Stimulated activated CD4-positive, alpha-beta T cell treated with anti-CD3 and anti-CD28 coated beads, Interleukin-12 subunit alpha, Interleukin-12 subunit beta, amount 100 ng/mL, for 4 hours (primary cell): ENCODE measurements around the gene PXDN.

Source experiments
- DNase-seq: peaks from one replicate; pipeline ENCODE4 v3.0.0-alpha.2; 2020

Gene PXDN

DNA sequence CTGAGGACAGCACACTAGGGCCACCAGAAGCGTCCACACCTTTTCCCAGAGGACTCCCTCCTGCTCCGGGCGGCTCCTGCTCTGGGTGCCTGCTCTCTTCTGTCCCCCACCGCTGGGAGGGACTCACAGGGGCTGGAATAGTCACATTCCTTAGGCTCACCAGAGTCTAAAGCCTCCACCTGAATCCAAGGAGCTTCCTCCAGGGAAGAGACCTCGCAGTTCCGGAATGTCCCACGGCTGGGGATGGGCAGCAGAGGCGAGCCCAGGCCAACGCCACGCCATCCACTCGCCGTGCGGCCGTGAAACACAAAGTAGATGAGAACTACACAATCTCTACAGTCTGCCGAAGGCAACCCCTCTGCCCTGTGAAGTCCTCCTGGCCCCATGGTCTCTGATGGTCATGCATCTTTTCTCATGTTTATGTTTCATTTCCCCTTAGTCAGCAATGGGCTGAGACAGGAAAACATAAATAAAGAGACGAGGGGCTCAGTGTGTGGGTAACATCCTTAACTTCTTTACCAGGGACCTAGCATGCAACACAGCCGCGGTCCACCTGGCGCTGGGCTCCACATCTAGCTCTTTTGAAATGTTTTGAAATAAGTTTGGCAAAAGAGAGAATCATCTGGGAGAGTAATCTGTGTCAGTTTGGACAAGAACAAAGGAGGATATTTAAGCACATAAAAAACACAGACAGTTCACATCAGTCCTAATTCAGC, 98.4 kb downstream of the PXDN start:
- DNase-seq = no peak

DNA sequence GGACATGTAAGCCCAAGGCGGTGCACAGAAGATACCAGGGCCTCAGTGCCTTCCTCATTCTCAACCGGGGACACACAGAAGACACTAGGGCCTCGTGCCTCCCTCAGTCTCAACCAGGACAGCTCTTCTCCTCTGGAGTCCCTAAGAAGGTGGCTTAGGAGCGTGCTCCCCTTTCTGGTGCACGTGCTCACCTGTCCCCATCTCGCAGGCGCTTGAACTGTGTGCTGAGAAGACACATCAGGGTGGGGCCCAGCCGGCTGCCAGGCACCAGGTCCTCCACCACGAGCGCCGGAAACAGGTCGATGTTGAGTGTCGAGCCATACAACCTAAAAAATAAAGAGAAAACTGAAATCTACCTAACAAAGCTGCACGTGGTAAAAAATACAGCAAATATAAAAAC, 99.9 kb downstream of the PXDN start:
- DNase-seq = no peak

DNA sequence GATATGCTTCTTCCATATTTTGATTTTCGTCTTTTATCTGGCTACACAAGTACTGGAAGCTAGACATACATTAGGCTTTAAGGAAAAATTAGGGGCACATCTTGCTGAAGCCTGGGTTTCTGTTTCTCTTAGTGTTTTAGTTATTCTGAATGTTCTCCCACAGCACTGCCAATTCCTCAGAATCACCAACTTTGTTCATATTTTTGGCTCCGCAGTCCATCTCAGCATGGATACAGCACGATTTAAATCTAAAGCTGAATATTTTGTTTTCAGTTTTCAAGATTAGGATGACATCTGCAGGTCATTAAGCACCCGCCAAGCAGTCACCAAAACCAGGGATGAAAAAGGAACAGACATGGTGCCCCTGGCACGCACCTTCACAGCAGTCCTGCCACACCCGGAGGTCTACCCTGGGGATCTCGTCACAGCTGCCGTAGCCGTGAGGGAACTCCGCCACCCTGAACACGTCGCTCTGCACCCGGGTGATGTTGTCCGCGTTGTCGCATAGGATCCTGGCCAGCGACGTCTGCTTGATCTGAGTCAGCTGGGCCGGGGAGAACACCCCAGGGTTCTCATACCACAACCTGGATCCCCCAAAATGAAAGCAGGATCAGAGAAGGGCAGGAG, 101.2 kb downstream of the PXDN start:
- DNase-seq = no peak

DNA sequence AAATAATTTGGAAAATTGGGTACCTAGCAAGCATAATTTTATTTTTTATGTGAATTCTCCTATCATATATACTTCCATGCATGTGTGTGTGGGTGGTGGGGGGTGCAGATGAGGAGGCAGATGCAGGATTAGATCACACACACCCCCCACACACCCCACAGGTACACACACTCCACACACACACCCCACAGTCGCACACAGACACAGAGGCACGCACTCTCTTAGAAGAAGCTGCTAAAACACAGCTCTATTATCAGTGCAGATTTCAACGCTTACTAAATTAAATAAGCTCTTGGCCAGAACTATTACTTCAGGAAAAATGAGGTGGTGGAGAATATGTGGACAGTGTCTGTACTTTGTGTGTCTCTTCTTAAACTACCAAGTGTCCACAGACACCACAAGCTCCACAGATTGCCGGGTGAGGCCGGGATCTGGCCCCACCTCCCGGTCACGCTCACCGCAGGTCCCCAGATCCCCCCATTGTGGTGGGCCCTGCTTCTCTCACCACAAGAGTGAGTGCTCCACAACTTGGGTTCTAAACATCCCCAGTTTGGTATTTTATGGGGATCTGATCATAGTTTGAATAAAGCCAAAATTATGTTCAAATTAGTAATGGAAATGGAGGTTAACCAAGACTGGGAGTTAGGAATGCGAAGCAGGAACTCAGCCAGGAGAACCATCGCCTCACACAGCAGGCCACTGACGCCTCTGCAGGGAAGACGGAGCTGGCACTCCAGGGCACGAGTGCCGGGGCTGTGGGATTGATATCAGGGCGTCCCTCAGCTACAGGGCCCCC, 102.1 kb downstream of the PXDN start:
- DNase-seq = no peak

DNA sequence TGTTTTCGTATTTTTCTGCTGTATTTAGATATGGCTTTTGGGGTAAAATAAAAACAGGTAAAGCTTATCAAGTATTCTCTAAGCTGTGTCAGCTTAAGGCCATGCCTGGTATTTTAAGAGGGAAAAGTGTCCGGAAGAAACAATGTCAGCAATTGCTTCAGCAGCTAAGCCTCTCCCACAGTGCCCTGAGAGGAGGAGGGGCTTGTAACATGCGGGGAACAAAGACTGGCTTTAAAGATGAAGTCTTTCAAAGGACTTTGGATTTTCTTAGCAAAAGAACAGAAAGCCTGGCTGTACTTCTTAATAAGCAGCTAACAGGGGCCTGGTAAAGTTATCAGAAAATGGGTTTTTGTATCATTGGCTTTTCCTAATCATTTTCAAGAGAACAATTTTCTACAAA, 102.8 kb downstream of the PXDN start:
- DNase-seq = no peak

DNA sequence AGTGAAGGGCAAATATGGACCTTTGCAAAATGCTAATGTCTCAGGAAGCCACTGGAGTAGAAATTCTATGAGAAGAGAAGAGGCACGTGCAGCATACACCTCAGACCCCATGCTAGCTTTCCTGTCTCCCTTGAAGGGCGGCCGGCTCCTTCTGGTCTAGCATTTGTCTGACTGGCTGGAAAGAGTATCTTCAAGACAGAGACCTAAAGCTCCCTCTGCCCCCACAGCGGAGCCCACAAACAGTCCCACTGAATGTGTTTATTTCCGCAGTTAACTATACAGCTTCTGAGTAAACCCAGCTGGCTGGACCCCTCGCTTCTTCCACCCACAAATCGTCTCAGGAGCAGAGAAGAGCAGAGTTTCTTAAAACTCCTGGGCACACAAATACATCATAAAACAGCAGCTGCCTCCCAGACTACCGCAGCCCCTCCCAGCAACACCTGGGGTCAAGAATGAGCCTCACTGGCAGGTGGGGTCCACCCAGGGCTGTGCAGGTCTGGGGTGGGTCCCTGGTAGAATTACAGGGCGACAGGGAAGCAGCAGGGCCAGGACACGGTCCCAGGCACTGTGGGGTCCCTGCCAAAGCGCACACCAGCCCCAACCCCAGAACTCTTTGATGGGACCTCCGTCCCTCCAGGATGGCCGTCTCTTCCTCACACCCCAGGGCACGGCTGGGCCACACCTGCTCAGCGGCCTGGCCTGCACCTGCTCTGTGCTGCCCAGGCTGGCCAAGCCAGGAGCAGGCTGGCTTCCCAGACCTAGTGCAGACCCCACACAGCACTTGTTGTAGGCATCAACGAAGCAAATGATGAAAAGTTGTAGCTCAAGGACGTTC, 103.8 kb downstream of the PXDN start:
- no peak for DNase-seq

DNA sequence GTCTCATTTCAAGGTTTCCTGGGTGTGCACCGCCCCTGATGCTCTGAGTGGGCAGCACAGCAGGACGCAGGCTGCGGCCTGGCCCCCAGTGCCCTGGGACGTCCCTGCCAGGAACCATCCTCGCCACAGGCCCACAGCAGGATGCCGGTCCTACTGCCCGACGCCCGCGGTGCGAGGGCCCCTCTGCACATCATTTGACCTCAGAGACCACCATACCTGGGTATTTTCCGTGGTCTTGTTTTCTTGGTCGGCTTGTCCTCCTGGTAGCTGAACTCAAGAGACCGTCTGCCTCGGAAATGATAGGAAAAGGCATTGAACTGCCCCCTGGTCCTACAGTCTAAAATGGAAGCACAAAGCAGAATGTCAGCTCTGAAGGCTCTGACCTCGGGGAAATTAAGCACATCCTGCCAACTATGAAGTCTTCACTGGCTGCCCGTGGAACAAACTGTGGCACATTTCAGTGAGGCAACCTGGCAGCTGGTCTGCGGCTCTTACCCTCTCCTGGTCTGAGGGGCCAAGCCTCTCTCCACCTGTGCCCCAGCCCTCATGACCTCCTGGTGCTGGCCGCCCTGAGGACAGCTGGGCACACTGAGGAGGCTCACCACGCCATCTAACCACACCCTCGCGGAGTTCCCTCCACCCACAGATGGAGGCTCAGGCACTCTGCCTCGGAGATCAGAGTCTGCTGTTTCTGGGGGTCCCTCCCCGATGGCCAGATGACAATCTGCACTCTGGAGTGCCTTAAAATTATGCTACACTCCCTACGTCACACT, 105.0 kb downstream of the PXDN start:
- DNase-seq = no peak

DNA sequence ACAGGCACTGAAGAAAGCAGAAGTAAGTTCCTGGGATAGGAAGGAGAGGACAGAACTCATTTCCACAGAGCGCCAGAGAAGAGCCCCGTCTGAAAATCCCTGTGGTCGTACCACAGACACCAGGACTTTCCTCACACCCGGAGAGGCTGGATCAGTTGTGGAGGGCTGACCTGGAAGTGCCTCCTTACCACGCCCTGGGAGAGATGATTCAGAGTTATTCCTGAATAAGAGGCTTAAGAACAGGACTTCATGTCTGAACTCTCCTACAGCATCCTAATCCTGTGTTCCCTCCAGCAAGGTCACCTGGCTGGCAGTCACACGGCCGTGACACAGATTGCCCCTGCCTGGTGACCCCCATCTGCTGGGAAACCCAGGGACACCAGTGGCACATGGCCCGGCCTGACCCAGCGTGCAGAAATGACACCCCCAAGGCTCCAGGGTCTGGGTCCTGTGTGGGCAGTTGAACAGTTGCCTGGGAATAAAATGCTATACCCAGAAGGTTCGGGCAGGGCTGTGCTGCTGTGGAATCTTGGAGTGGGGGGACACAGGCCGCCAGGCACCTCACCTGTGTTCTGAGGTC, 105.9 kb downstream of the PXDN start:
- DNase-seq = no peak

DNA sequence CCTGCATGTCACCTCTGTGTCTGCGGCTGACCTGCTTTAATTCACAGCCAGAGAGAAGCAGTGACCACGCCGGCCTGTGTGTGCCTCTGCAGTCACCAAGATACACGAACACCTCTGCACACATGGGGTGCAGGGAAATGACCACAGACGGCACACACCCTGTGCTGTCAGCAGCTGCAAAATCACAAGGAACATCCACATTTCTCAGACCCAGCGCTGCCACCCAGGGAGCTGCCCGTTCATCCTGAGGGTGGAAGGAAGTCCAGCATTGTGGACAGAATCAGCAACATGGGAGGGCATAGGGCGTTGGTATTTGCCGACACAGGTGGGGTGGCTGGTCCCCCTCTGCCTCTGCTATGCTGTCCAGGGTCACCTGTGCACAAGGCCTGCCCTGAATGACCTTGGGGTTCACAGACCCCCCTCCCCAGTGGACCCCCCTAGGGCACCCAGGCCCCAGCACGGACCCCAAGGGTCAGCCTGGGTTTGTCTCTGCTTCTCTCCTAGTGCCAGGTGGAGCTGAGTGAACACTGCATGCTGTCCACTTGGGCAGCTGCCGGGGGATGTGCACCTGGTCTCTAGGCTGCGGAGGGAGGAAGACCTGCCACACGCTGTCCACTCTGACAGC, 107.4 kb downstream of the PXDN start:
- no peak for DNase-seq

DNA sequence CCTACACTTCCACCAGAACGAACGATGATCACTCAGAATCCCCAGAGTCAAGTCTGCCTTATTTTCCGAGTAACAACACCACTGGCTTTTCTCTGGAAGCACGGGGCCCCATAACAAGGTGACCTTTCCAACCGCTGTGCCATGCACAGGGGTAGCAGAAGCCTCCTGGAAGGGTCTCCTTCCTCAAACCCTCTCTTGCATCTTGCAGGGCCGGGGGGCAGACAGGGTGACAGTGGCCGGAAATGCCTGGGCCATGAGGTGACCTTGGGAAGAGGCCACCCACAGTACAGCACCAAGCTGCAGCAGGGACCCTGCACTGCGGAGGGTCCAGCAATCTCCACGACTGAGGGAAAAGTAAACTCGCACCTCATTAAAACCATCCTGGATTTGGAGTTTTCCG, 108.5 kb downstream of the PXDN start:
- no peak for DNase-seq

DNA sequence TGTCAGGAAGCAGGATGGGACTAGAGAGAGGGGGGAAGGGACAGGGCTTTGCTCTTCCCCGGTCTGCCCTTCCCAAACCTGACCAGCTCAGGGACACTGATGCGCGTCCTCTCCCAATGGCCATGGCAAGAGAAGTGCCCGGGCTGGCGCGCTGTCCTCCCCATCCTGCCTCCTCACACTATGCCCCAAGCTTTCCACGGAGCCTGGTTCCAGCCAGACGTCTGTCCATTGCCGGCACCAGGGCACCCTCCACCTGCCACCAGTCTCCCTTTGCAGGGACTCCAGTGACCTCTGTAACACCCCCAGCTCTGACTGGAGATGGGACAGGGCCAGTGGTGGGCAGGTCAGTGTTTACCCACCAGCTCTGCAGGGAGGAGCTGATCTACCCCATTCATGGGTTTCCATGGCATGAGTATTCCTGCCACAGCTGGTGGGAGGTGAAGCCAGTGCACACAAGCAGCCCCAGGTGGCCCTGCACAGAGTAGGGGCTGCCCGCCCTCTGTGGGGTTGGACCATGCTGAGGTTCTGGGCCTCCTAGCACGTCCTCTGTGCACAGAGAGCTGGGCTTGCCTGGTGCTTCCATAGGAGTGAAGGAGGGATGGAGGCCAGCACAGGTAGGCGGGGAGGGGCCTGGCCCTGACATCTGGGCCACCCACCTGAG, 109.5 kb downstream of the PXDN start:
- DNase-seq = no peak

DNA sequence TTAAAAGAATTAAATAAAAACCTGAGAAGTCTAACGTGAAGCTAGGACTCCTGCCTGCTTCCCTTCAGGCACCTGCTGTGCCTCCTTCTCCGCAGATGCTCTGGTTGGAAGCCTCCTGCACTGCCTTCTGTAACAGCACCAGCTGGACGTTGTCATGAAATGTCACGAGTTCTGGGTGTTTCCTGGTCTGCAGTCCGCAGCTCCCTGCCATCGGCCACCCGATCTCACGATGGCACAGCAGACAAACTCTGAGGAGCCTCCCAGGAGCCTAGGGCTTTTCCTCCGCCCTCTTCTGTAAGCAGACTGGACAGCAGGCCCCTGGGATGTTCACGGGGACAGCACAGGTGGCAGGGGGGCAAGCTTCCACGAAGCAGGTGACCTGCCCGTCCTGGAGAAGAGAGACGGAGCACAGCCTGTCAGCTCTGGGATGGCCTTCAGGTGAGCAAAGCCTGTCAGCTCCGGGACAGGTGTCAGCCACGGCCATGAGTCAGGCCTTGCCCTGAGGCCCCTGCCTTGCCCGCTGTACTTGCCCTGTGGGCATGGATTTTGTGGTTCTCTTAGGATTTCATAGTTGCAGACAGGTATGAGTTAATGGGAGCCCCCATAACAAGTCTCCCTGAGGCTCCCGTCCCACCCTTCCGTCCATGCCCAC, 110.3 kb downstream of the PXDN start:
- no peak for DNase-seq

DNA sequence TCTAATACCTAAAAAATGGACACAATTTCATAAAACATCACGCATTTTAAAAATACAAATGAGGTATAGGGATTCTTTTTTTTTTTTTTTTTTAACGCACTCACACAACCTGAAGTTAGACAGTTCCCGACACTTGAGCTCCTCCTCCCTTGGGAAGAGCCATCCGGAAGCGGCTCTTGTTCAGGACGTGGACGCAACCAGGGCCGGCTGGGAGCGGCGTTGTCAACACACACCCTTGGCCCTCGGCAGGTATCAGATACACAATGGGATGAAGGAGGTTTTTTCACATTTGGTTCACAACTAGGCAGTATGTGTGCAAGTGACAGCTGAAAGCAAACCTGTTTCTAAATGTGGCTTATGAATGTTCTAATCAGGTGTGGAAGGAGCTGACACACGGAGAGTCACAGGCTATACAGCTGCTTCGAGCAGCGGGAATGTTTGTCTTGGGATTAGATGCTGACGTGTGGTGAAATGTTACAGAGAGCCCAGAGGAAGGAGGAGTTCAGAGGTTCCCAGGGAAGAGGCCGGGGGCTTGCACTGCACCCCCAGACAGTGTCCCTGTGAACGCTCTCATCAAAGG, 111.1 kb downstream of the PXDN start:
- DNase-seq = no peak

DNA sequence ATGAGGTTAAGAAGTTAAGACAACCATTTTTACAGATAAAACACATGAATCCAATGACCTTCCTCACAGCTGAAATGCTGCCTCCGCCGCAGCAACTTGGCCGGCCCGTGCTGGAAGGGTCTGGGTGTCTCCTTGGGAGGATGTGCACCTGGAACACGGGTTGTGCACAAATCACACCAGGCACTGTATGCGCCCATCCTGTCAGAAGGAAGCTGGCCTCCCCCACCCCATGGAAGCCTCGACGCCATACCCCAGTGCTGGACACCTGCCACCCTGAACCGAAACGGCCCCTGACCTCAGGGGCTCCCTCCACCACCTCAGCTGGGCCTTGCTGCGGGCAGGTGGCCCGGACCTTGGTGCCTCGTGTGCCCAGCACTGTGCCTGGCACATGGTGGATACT, 111.8 kb downstream of the PXDN start:
- no peak for DNase-seq

DNA sequence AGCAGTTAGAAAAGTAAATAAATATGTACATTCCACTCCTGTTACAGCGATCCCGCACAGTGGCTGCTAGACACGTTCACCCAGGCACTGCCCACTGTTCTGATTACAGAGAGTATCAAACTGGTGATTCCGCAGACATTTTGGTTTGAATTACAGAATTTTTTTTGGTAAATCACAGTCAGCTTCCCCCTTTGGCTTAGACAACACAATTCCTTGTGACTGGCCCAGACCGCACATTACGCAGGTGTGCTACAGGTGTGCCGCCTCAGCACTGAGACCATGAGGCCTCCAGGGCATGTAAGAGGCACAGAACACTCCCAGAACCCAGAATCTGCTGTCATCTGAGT, 112.3 kb downstream of the PXDN start:
- no peak for DNase-seq

DNA sequence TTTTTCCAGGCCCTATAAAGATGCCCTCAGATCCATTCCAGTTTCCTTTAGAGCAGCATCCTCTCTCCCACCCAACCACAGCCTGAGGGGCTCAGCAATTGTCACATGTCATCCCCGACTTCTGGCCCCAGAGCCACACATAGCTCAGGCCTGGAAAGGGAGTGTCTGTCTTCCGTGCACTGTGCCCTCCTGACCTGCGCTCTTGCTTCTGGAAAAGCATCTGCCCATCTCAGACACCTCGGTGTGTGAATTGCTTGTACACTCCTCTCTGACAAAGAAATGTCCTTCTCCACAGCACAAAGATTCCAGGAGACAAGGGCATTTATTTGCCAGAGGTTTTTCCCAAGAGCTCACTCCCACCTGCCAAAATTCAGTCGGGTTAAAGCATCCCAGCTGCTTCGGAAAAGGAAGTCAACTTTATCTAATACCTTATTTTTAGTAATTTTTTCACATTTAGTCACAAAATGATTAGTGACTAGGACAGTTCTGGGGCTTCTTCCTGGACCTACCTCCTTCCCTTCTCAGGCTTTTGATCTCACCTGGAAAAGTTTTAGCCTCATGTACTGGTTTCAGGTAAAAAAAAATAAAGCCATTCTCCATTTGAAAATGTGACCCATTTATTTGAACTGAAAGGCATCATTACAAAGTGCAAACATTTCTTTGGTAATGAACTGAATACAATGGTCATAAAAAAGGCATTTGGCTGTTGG, 112.9 kb downstream of the PXDN start:
- no peak for DNase-seq

DNA sequence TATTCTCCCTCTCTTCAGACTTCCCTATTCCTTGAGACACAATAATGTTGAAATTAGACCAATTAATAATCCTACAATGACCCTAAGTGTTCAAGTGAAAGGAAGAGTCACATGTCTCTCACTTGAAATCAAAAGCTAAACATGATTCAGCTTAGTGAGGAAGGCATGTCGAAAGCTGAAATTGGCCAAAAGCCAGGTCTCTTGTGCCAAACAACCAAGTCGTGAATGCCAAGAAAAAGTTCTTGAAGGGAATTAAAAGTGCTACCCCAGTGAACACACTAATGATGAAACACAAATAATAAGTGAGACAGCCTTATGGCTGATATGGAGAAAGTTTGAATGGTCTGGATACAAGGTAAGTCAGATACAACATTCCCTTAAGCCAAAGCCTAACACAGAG, 115.4 kb downstream of the PXDN start:
- DNase-seq = no peak

DNA sequence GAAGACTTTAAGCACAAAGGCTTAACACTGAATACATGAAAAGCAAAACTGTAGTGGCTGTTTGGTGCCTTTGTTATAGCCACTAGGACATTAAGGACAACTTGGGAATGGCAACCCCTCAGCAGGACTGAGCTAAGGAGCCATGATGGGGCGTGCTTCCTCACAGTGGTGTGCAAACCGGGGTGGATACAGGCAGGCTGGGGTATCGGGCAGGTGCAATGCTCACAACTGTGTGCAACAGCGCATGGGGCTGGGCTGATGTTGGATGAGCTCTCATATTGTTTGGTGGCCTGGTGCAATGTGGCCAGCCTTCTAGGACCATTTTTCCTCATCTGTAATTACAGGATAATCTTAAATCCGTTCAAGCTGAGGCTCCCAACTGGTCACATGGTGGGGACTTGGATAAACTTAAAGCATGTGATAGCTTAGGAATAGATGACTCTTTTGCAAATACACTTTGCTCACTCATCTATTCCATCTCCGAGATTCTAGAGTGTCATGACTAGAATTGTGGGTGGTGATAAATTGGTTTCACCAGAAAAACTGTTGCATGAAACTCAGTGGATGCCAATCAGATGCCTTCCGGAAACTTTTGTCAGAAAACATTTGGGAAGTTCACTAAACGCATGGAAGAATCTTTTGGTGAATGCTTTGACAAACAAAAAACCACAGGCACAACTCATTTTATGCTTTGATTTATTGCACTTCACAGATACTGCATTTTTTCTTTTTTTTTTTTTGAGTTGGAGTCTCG, 116.5 kb downstream of the PXDN start:
- no peak for DNase-seq

DNA sequence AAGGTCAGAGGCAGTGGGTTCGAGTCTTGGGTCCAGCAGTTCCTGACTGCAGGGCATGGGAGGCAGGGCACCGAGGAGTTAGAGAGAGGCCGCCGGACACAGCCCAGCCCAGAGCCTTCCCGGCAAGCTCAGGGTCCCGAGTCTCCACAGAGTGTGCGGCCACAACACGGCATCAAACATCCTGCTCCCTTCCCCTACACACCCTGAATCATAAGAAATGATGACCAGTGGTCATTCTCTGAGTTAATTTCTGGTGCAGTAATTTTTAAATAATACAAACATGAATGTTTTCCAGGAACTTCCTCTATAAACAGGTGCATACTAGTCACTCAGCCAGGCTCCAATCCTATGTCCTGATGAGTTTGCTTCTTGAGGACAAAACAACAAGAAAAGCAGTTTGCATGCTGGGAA, 118.0 kb downstream of the PXDN start:
- DNase-seq = no peak
